Trophoblast cell (in vitro differentiated cells and primary cell): ENCODE measurements around the gene NTN4.

Experiments used
- DNase-seq, 2 donors: peaks; one replicate each; pipeline ENCODE4 v3.0.0-alpha.2; 2016
- H2AFZ ChIP-seq: 2 replicates; pipeline ENCODE4 v1.6.1; 2013; ENCODE audit warnings: low read length, moderate library complexity, mild to moderate bottlenecking; ENCODE audit not compliant: insufficient read depth, poor library complexity
- H2AK5ac ChIP-seq: 2 replicates; pipeline ENCODE4 v1.6.1; 2013; ENCODE audit warnings: mild to moderate bottlenecking, low read length
- H2BK120ac ChIP-seq: 2 replicates; pipeline ENCODE4 v1.6.1; 2013; ENCODE audit warnings: low read length, mild to moderate bottlenecking, moderate library complexity; ENCODE audit not compliant: insufficient read depth, poor library complexity
- H2BK12ac ChIP-seq: 2 replicates; pipeline ENCODE4 v1.6.1; 2013; ENCODE audit warnings: mild to moderate bottlenecking, low read length, moderate library complexity
- H2BK5ac ChIP-seq: 2 replicates; pipeline ENCODE4 v1.6.1; 2013; ENCODE audit warnings: low read length, low read depth, moderate library complexity, mild to moderate bottlenecking; ENCODE audit not compliant: poor library complexity
- H3K14ac ChIP-seq: 2 replicates; pipeline ENCODE4 v1.6.1; 2013; ENCODE audit warnings: mild to moderate bottlenecking, low read length
- H3K18ac ChIP-seq: 2 replicates; pipeline ENCODE4 v1.6.1; 2013; ENCODE audit warnings: mild to moderate bottlenecking, low read length
- H3K23ac ChIP-seq: 2 replicates; pipeline ENCODE4 v1.6.1; 2013; ENCODE audit warnings: low read length
- H3K27ac ChIP-seq: 2 replicates; pipeline ENCODE4 v1.5.1; 2013; ENCODE audit warnings: low read depth, mild to moderate bottlenecking, inconsistent platforms, low read length, moderate library complexity
- H3K27me3 ChIP-seq: 2 replicates; pipeline ENCODE4 v1.6.1; 2013; ENCODE audit warnings: inconsistent platforms, mild to moderate bottlenecking, low read length, moderate library complexity; ENCODE audit not compliant: insufficient read depth
- H3K36me3 ChIP-seq, 2 experiments: 1 replicate in 1 of 2; 2 replicates in 1 of 2; pipeline ENCODE4 v1.6.1; 2013; ENCODE audit warnings: low read length in 2 of 2, mild to moderate bottlenecking in 2 of 2, moderate library complexity in 1 of 2; ENCODE audit not compliant: insufficient read depth in 2 of 2, control insufficient read depth in 1 of 2
- H3K4ac ChIP-seq: 2 replicates; pipeline ENCODE4 v1.6.1; 2013; ENCODE audit warnings: low read depth, mild to moderate bottlenecking, low read length, moderate library complexity
- H3K4me1 ChIP-seq, 2 experiments: 1 replicate in 1 of 2; 2 replicates in 1 of 2; pipeline ENCODE4 v1.6.1; 2013; ENCODE audit warnings: low read length in 2 of 2, mild to moderate bottlenecking in 2 of 2, moderate library complexity in 1 of 2; ENCODE audit not compliant: insufficient read depth in 2 of 2, control insufficient read depth in 1 of 2
- H3K4me2 ChIP-seq: 2 replicates; pipeline ENCODE4 v1.6.1; 2013; ENCODE audit warnings: inconsistent platforms, mild to moderate bottlenecking, low read length, moderate library complexity
- H3K4me3 ChIP-seq: 2 replicates; pipeline ENCODE4 v1.5.1; 2013; ENCODE audit warnings: mild to moderate bottlenecking, low read depth, low read length, inconsistent platforms
- H3K79me1 ChIP-seq: one replicate; pipeline ENCODE4 v1.6.1; 2013; ENCODE audit warnings: low read length
- H3K79me2 ChIP-seq: 2 replicates; pipeline ENCODE4 v1.6.1; 2013; ENCODE audit warnings: low read length, mild to moderate bottlenecking; ENCODE audit not compliant: control insufficient read depth, insufficient read depth, poor library complexity
- H3K9ac ChIP-seq: 2 replicates; pipeline ENCODE4 v1.6.1; 2013; ENCODE audit warnings: mild to moderate bottlenecking, low read length
- H3K9me3 ChIP-seq: 2 replicates; pipeline ENCODE4 v1.6.1; 2013; ENCODE audit warnings: low read depth, mild to moderate bottlenecking, control low read depth, inconsistent platforms, low read length; ENCODE audit not compliant: insufficient read depth
- H4K12ac ChIP-seq: 2 replicates; pipeline ENCODE4 v1.6.1; 2013; ENCODE audit warnings: low read depth, mild to moderate bottlenecking, low read length, moderate library complexity
- H4K8ac ChIP-seq: 2 replicates; pipeline ENCODE4 v1.6.1; 2013; ENCODE audit warnings: low read depth, mild to moderate bottlenecking, low read length, moderate library complexity
- H4K91ac ChIP-seq: one replicate; pipeline ENCODE4 v1.6.1; 2013; ENCODE audit warnings: low read depth, mild to moderate bottlenecking, low read length, moderate library complexity
- WGBS: extraction: QIAGEN DNeasy Blood & Tissue Kit; methylation state at CpG from one replicate; pipeline ENCODE4 v1.1.7; 2013; ENCODE audit warnings: missing lambda C conversion rate; ENCODE audit not compliant: insufficient read length, insufficient coverage; ENCODE audit errors: extremely low coverage; 5-methylcytosine and 5-hydroxymethylcytosine counted together

NTN4 gene

GRCh38 chr12:95646781-95647190 lies 143.8 kb downstream of the NTN4 start:
- H3K23ac ChIP-seq, result no peak overlapping the region
- no CpG with 5 or more reads among the region's 5 CpGs for WGBS
- H3K18ac ChIP-seq, result peak overlapping the region; percentile 54
- H3K79me1 ChIP-seq, result peaks cover 23% of the 10 kb centered on the region
- no peaks in the 10 kb centered on the region for H3K9me3 ChIP-seq
- no peaks in the 10 kb centered on the region for H3K36me3 ChIP-seq
- peak overlapping the region; percentile 66 for H3K14ac ChIP-seq
- H2BK12ac ChIP-seq, result peak overlapping the region; percentile 94
- H2AK5ac ChIP-seq, result no peak overlapping the region
- peaks cover 2% of the 10 kb centered on the region for H3K79me2 ChIP-seq
- no peak overlapping the region for H4K12ac ChIP-seq
- H3K4me2 ChIP-seq, result peak overlapping the region; percentile 17
- H3K4me3 ChIP-seq, result no peak overlapping the region
- peak overlapping the region; percentile 79 for H4K91ac ChIP-seq
- peak overlapping the region; percentile 83 for H3K27ac ChIP-seq
- H3K4me1 ChIP-seq, result peaks cover 5 to 21% of the 10 kb centered on the region in 2 experiments
- H2AFZ ChIP-seq, result no peak overlapping the region
- peak overlapping the region; percentile 87 for H2BK5ac ChIP-seq
- H3K27me3 ChIP-seq, result no peaks in the 10 kb centered on the region
- peak overlapping the region; percentile 91 for H2BK120ac ChIP-seq
- H4K8ac ChIP-seq, result peak overlapping the region; percentile 82
- no peak overlapping the region for H3K4ac ChIP-seq
- H3K9ac ChIP-seq, result no peak overlapping the region
- peak; percentile 69 to 83 for DNase-seq

GRCh38 chr12:95643256-95643655 lies 147.3 kb downstream of the NTN4 start:
- Histone ChIP-seq H4K8ac (no peak overlapping the region), H4K12ac (no peak overlapping the region), H3K36me3 (no peaks in the 10 kb centered on the region), H2BK5ac (no peak overlapping the region), H3K23ac (no peak overlapping the region), H3K4me1 (peaks cover 5 to 15% of the 10 kb centered on the region in 2 experiments), H3K14ac (no peak overlapping the region), H4K91ac (no peak overlapping the region), H3K4ac (no peak overlapping the region), H3K4me3 (no peak overlapping the region), H3K9ac (no peak overlapping the region), H2AFZ (no peak overlapping the region), H3K79me2 (peaks cover 2% of the 10 kb centered on the region), H2BK12ac (no peak overlapping the region), H3K27ac (no peak overlapping the region), H3K9me3 (no peaks in the 10 kb centered on the region), H3K4me2 (no peak overlapping the region), H2AK5ac (no peak overlapping the region), H3K79me1 (peaks cover 10% of the 10 kb centered on the region), H3K18ac (no peak overlapping the region), H2BK120ac (no peak overlapping the region), H3K27me3 (no peaks in the 10 kb centered on the region)
- no peak for DNase-seq
- no CpG with 5 or more reads among the region's 4 CpGs for WGBS

- H3K4ac ChIP-seq, result no peak overlapping the region
- no peaks in the 10 kb centered on the region for H3K36me3 ChIP-seq
- H3K14ac ChIP-seq, result no peak overlapping the region
- H3K4me2 ChIP-seq, result no peak overlapping the region
- H4K12ac ChIP-seq, result no peak overlapping the region
- no peak overlapping the region for H4K91ac ChIP-seq
- H4K8ac ChIP-seq, result no peak overlapping the region
- no peak overlapping the region for H3K4me3 ChIP-seq
- no peak overlapping the region for H2AFZ ChIP-seq
- peaks cover 5 to 14% of the 10 kb centered on the region in 2 experiments for H3K4me1 ChIP-seq
- H3K9ac ChIP-seq, result no peak overlapping the region
- no peak overlapping the region for H2AK5ac ChIP-seq
- no peaks in the 10 kb centered on the region for H3K27me3 ChIP-seq
- no peak overlapping the region for H2BK120ac ChIP-seq
- H3K23ac ChIP-seq, result no peak overlapping the region
- WGBS, result no CpG with 5 or more reads among the region's 6 CpGs
- peaks cover 2% of the 10 kb centered on the region for H3K79me2 ChIP-seq
- peaks cover 9% of the 10 kb centered on the region for H3K79me1 ChIP-seq
- H2BK5ac ChIP-seq, result no peak overlapping the region
- no peak overlapping the region for H3K27ac ChIP-seq
- no peak overlapping the region for H2BK12ac ChIP-seq
- no peaks in the 10 kb centered on the region for H3K9me3 ChIP-seq
- no peak for DNase-seq
- no peak overlapping the region for H3K18ac ChIP-seq
Observed at GRCh38 chr12:95642583-95642982, 148.0 kb downstream of the NTN4 start.

GRCh38 chr12:95641299-95641952 lies 149.1 kb downstream of the NTN4 start:
- H4K12ac ChIP-seq, result no peak overlapping the region
- no peak overlapping the region for H3K18ac ChIP-seq
- WGBS, result no CpG with 5 or more reads among the region's 3 CpGs
- H3K4me2 ChIP-seq, result no peak overlapping the region
- no peak overlapping the region for H2BK12ac ChIP-seq
- H2BK120ac ChIP-seq, result no peak overlapping the region
- H3K14ac ChIP-seq, result no peak overlapping the region
- peaks cover 2% of the 10 kb centered on the region for H3K9me3 ChIP-seq
- H3K27me3 ChIP-seq, result no peaks in the 10 kb centered on the region
- no peaks in the 10 kb centered on the region for H3K36me3 ChIP-seq
- no peak overlapping the region for H4K8ac ChIP-seq
- H3K27ac ChIP-seq, result no peak overlapping the region
- H2AFZ ChIP-seq, result no peak overlapping the region
- no peak for DNase-seq
- no peaks in the 10 kb centered on the region for H3K79me2 ChIP-seq
- no peak overlapping the region for H3K23ac ChIP-seq
- H3K4me1 ChIP-seq, result peaks cover 3% of the 10 kb centered on the region in 2 experiments
- H3K4ac ChIP-seq, result no peak overlapping the region
- H4K91ac ChIP-seq, result no peak overlapping the region
- peaks cover 2% of the 10 kb centered on the region for H3K79me1 ChIP-seq
- H3K9ac ChIP-seq, result no peak overlapping the region
- no peak overlapping the region for H3K4me3 ChIP-seq
- H2AK5ac ChIP-seq, result no peak overlapping the region
- H2BK5ac ChIP-seq, result no peak overlapping the region
